AG08396 (cell line): ENCODE measurements around the gene LHFPL6.

Source experiments
- DNase-seq: peaks from one replicate; pipeline ENCODE4 v3.0.0; 2012; ENCODE audit warnings: low spot score, mixed read lengths

The LHFPL6 gene

GRCh38 chr13:39602614-39603366 is at the start of gene LHFPL6:
Gene LHFPL6, minus strand, starts transcription at chr13:39603193.
- DNase-seq, result peak; percentile 93

DNA sequence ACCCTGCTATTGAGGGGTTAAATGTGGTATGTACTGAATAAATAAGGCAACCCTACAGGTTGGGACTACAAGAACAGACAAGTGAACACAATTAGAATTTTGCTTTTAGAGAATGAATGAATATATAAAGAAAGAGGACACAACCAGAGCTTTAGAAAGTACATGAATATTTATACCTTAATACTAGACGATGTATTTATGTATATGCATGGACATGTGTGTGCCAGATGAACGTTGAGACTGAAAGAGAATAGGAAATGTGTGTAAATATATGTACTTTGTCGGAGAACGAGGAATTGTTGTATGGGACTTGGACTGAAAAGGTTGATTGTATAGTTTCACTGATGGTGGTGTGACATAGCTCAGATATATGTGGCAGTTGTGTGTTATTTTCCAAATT is 43.1 kb upstream of the LHFPL6 start:
- no peak for DNase-seq

DNA sequence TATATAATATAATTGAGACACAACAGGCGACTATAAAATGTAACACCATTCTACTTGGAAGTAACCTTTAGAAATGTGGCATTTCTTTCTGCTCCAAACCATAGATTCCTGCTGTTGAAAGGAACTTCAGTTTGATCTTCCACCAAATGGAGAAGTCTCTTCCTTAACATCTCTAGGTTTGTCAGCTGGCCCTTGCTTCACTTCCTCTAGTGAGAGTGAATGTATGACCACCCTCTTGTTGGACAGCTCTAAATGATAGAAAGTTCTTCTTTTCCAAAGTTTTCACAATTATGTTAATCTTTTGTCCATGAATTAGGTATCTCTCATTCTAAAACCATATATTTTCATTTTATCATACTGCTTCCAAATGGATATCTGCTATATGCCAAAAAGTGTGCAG is 38.7 kb upstream of the LHFPL6 start:
- DNase-seq, result no peak

- DNase-seq, result no peak
Measured at GRCh38 chr13:39637890-39638289, 34.9 kb upstream of the LHFPL6 start.

- DNase-seq, result no peak
Measured at GRCh38 chr13:39635564-39635963, 32.6 kb upstream of the LHFPL6 start.

DNA sequence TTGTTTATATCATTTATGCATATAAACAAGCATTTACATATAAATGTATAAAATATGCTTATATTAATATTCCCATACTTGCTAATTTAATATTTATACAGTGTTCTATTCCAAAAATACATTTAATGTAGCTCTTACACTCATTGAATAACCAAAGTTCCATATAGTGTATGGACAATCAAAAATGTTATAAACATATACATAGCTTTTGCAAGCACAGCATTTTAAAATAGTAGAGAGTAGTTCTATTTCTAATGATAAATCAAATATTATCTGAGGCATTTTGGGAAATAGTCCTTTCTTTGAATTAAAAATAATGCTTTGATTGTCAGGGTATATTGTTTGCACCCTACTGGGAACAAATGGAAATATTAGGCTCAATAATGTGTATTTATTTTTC is 30.0 kb upstream of the LHFPL6 start:
- DNase-seq, result no peak

DNA sequence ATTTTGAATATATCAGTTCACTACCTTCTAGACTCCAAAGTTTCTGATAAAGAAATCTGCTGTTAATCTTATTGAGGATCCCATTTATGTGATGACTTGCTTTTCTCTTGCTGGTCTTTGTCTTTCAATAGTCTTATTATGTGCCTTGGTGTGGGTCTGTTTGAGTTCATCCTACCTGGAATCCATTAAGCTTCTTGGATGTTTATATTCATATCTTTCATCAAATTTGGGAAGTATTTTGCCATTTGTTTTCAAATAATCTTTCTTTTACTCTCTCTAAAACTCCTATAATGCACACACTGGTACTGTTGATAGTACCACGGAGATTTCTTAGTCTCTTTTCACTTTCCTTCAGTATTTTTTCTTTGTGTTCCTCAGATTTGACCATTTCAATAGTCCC is 28.3 kb upstream of the LHFPL6 start:
- DNase-seq, result no peak

- no peak for DNase-seq
Measured at GRCh38 chr13:39623466-39623865, 20.5 kb upstream of the LHFPL6 start.

DNA sequence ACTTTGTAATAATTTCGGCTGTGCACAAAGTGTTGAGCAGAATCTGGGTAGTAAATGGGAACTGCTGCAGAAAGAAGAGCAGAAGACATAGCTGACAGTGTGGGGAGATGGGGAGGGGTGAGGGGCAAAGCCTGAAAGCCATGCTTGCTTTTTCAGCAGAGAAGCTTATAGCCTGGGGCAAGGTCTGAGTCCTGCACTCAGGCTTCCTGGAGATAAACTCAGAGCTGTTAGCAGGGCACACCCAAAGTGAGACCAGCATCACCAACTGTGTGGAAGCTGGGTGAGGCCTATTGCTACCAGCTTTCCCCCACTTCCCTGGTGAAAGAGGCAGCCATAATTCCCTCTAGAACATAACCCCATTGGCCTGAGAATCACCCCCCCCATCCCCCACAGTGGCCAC is 15.6 kb upstream of the LHFPL6 start:
- no peak for DNase-seq

DNA sequence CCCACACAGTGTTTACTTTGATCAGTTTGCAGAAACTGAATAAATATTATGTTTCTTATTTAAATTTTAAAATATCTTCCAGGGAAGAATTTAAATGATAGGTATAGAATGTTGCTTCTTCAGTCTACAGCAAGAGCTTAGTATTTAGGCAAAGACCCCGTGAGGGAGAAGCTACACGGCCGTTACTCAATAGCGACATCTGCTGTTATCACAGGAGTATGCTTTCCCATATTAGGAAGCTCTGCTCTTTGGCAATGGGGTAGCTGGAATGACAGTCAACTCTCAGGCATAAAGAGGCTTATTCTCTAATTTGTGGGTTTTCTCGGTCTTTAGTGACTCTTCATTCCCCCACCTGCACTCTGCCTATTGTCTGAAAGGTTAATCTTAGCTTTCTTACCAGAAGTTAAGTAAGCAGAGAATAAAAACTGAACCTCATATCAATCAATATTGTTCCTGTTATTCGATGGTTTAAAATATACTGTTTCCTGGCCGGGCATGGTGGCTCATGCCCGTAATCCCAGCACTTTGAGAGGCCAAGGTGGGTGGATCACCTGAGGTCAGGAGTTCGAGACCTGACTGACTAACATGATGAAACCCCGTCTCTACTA is 13.2 kb upstream of the LHFPL6 start:
- DNase-seq, result peak; percentile 79

DNA sequence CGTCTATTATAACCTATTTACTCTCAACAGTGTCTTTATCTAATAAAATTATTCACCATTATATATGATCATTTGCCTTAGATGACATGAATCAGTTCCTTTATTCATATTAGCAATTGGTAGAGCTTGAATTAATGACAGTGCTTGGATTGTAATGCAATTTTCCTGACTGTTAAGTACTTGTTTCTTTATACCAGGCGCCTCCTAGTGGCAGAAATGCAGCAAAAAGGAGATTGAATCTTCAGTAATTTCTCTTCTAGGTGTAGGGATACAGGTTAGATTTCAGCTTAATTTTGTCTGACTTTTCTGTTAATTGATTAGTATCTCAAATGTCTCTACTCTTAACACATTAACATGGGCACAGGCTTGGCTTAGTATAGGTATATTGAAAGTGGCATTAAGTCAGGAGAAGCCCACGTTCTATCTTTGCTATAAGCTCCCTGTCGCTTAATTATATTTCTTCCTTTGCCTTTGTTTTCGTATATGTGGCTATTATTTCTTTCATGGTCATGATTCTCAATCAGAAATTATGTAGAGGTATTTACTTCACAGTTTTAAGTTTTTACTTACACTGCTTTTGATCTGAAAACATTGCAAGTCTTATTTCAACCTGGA is 9.1 kb upstream of the LHFPL6 start:
- DNase-seq, result peak; percentile 53

DNA sequence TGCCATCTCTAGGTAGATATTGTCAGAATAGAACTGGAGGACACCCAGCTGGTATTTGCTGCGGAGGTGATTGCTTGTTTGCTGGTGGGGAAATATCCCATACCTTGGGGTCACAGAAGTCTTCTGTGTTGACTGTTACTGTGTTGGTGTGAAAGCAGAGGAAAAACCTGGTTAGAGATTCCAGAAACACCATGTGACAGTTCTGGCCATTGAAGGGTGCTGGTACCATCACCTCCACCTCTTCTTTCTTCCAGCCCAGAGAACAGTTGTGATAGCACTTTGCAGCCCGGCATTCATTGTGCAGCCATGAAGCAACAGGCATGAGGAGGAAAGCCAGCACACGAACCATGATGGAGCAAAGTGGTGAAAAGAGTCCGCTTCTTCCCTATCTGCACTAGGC is 4.9 kb upstream of the LHFPL6 start:
- no peak for DNase-seq

DNA sequence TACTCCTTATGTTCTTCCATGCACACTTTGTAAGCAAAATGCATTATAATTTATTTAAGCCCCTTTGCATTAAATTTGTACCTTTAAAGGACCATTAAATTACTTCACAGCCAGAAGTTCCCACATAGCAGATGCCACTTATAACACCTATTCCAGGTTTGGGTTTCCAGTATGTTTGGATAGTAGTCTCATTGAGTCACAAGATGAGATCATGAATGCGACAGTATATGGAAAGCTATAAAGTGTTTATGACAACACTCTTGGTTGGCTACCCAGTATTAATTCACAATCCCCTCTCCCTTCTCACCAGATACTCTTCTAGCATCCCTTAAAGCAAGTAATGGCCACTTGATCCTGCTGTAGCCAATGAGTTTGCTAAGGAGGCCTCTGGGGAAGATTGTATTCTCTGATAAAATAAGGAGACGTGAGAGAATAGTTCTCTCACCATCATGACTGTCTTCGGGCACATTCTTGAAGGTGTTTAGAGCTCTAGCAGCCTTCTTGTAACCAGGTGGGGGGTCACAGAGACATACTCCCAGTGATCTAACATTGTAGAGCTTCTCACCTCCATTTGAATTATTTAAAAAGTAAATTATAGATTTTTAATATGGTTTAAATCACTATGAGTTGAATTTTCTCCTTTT is 2.8 kb upstream of the LHFPL6 start:
- DNase-seq, result no peak

- no peak for DNase-seq
Measured at GRCh38 chr13:39604756-39605155, 1.8 kb upstream of the LHFPL6 start.

DNA sequence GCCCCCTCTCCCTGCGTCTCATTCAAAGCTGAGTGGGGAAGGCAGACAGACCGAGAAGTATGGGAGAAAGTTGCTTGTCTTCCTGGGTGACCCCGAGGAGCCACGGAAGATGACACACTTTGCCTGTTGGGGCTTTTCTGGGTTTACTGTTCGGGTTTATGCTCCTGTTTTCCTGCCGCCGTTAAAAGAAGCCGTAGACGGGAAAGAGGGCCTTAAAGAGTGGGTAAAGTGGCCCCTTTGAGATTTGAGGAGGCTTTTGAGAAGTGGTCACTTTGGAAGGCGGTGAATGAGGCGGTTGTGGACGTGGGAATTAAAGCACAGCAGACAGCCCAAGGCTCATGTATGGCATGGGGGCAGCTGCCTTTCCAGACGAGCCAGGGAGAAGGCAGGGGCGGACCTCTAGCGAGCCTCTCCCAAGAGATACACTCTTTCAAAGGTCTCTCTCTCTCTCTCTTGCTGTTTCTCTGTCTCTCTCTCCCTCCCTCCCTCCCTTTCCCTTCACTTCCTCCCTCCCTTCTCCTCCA is 493 bp upstream of the LHFPL6 start:
- no peak for DNase-seq

- no peak for DNase-seq
Measured at GRCh38 chr13:39602277-39602613, 748 bp downstream of the LHFPL6 start.

DNA sequence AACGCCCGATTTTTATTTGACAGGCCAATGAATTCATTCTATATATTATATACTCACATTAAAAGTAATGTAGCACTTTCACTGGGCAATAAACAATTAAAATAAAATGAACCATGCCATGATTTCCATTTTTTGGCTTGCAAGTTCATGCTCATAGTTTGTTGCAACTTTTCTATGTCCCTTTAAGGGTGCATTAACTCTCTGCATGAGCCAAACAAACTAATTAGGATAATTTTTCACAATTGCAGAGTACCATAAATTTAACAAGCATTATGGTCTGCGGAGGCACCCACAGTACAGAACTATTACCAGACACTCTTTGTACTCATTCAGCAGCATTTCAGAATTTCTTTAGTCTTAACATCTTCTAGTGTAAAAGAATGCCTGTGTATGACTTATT is 1.4 kb downstream of the LHFPL6 start:
- no peak for DNase-seq

GRCh38 chr13:39600766-39601165 is 2.2 kb downstream of the LHFPL6 start:
- DNase-seq, result no peak

GRCh38 chr13:39599842-39600241 is 3.2 kb downstream of the LHFPL6 start:
- DNase-seq, result no peak

DNA sequence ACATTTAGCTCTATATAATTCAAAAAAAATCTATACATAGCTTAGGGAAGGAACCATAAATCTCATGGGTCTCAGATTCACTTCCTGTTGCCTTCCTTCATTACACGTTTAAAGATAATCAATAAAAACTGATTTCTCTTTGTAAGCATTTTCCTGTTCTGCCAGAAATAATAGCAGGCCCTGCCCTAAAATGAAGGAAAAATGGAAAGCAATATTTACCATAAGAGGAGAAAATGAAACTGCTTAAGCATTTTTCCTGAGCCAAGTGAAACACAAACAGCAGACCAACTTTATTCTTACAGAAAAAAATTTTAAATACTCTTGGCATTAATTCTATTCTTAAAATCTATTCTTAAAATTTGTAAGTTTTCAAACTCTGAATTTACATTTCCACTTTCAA is 4.0 kb downstream of the LHFPL6 start:
- no peak for DNase-seq

- DNase-seq, result no peak
Measured at GRCh38 chr13:39597838-39598237, 5.2 kb downstream of the LHFPL6 start.

GRCh38 chr13:39596685-39597084 is 6.3 kb downstream of the LHFPL6 start:
- DNase-seq, result no peak

DNA sequence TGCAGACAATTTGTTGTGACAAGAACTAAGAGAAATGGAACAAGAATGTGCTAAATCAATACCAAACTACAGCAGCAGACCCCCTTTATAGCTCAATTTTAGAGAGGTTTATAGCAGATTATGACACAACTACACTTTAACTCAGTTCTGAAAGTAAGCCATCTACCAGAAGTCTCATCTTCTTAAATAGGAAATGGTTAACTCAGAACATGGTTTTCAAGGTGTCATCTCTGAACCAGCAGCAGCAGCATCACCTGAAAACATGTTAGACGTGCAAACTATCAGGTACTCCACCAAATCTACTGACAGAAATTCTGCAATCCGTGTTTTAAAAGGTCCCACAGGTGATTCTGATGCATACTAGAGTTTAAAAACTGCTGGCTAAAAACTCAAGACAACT is 6.8 kb downstream of the LHFPL6 start:
- DNase-seq, result no peak
